RWPE2 (cell line): Measurements from ENCODE around the gene KCNJ2.

Experiments
- ATAC-seq: fragments of 200-7000 bp; cut with Tn5 transposase; 3 replicates; pipeline ENCODE4 v1.9.1; 2021; ENCODE audit warnings: low read depth
- DNase-seq: peaks from one replicate; pipeline ENCODE4 v3.0.0-alpha.2; 2020; ENCODE audit warnings: low spot score
- H3K27ac ChIP-seq: fragments of 450-650 bp; 2 replicates; pipeline ENCODE4 v1.5.1; 2017; ENCODE audit warnings: mild to moderate bottlenecking; ENCODE audit not compliant: poor library complexity, severe bottlenecking
- H3K27me3 ChIP-seq: fragments of 250-450 bp; sonication (Bioruptor Pico); 2 replicates; pipeline ENCODE4 v1.5.1; 2021; ENCODE audit warnings: mild to moderate bottlenecking, moderate library complexity; ENCODE audit not compliant: insufficient read depth, poor library complexity, severe bottlenecking
- H3K36me3 ChIP-seq: fragments of 250-450 bp; sonication (Bioruptor Pico); 2 replicates; pipeline ENCODE4 v1.5.1; 2020; ENCODE audit warnings: low read depth, mild to moderate bottlenecking, moderate library complexity
- H3K4me1 ChIP-seq: fragments of 250-450 bp; sonication (Bioruptor Pico); 2 replicates; pipeline ENCODE4 v1.5.1; 2021; ENCODE audit warnings: mild to moderate bottlenecking, moderate library complexity; ENCODE audit not compliant: insufficient read depth, poor library complexity, severe bottlenecking
- H3K4me3 ChIP-seq: fragments of 250-450 bp; sonication (Bioruptor Pico); 2 replicates; pipeline ENCODE4 v1.5.1; 2021; ENCODE audit warnings: mild to moderate bottlenecking, moderate library complexity; ENCODE audit not compliant: severe bottlenecking
- H3K9me3 ChIP-seq: fragments of 250-450 bp; sonication (Bioruptor Pico); 2 replicates; pipeline ENCODE4 v1.5.1; 2021; ENCODE audit warnings: mild to moderate bottlenecking, moderate library complexity; ENCODE audit not compliant: severe bottlenecking
- CTCF ChIP-seq: fragments of 450-650 bp; IDR thresholded peaks from one replicate; pipeline ENCODE4 v1.5.1; 2017; ENCODE audit warnings: mild to moderate bottlenecking, moderate library complexity; ENCODE audit not compliant: poor library complexity, severe bottlenecking

Gene KCNJ2

GRCh38 chr17:70168977-70169708 lies at the start of gene KCNJ2:
TSS of gene KCNJ2 (plus strand) at chr17:70169532. CDS start at chr17:70175040, 5,508 bp downstream.
- peaks cover 10% of the 10 kb centered on the region for H3K4me1 ChIP-seq
- ATAC-seq (peak; percentile 92), DNase-seq (peak; percentile 71)
- peaks cover 35% of the 10 kb centered on the region for H3K27me3 ChIP-seq
- no peaks in the 10 kb centered on the region for H3K9me3 ChIP-seq
- no peak for TF ChIP-seq CTCF
- no peak within 1 kb of the TSS for H3K27ac ChIP-seq
- H3K36me3 ChIP-seq: no peaks in the 10 kb centered on the region
- peak within 1 kb of the TSS; percentile 30 for H3K4me3 ChIP-seq

DNA sequence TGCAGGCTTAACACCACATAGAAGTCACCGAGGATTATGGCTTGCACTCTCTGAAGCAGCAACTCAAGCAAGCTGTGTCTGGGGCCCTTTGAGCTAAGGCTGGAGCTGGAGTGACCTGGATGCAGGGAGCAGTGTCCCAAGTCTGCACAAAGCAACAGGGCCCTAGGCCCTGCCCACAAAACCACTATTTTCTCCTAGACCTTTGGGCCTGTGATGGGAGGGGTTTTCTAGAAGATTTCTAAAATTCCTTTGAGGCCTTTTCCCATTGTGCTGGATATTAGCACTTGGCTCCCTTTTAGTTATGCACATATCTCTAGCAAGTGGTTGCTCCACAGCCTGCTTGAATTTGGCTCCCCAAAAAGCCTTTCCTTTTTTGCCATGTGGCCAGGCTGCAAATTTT lies 49.8 kb upstream of the KCNJ2 start:
- Histone ChIP-seq H3K9me3 (peaks cover 3% of the 10 kb centered on the region), H3K4me3 (no peak overlapping the region), H3K36me3 (no peaks in the 10 kb centered on the region), H3K27me3 (no peaks in the 10 kb centered on the region), H3K4me1 (no peaks in the 10 kb centered on the region), H3K27ac (no peak overlapping the region)
- DNase-seq: no peak
- no peak for TF ChIP-seq CTCF
- no peak for ATAC-seq

GRCh38 chr17:70119983-70120382 lies 49.3 kb upstream of the KCNJ2 start:
- H3K9me3 ChIP-seq: peaks cover 3% of the 10 kb centered on the region
- H3K36me3 ChIP-seq: no peaks in the 10 kb centered on the region
- TF ChIP-seq CTCF: no peak
- H3K4me1 ChIP-seq: no peaks in the 10 kb centered on the region
- H3K27me3 ChIP-seq: no peaks in the 10 kb centered on the region
- H3K27ac ChIP-seq: no peak overlapping the region
- ATAC-seq (no peak), DNase-seq (no peak)
- H3K4me3 ChIP-seq: no peak overlapping the region

DNA sequence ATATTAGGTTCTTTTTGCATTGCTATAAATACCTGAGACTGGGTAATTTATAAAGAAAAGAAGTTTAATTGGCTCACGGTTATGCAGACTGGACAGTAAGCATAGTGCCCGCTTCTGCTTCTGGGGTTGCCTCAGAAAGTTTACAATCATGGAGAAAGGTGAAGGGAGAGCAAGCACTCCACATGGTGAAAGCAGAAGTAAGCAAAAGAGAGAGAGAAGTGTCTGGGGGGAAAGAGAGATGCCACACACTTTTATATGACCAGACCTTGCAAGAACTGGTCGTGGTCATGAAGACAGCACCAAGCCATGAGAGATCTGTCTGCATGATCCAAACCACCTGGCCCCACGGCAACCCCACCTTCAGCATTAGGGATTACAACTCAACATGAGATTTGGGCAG lies 48.9 kb upstream of the KCNJ2 start:
- Histone ChIP-seq H3K27ac (no peak overlapping the region), H3K27me3 (no peaks in the 10 kb centered on the region), H3K4me3 (no peak overlapping the region), H3K9me3 (peaks cover 3% of the 10 kb centered on the region), H3K36me3 (no peaks in the 10 kb centered on the region), H3K4me1 (no peaks in the 10 kb centered on the region)
- DNase-seq: no peak
- no peak for ATAC-seq
- no peak for TF ChIP-seq CTCF

DNA sequence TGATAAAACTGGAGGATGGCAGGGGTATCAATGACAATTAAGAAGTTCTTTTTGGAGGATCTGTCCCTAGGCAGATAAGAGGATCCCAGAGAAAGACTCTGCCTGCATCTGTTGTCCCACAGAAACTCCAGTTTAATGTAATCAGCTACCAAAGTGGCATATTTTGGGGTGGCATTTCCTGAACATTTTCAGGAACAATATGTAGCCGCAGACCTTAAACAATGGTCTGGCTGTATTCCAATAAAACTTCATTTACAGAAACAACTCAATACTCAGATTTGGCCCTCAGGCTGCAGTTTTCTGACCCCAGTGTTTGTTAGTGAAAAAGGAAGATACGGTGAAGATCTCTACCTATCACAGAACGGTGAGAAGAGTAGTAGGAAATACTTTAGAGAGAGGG lies 48.2 kb upstream of the KCNJ2 start:
- ATAC-seq (no peak), DNase-seq (no peak)
- no peak for TF ChIP-seq CTCF
- Histone ChIP-seq H3K36me3 (no peaks in the 10 kb centered on the region), H3K9me3 (peaks cover 3% of the 10 kb centered on the region), H3K27ac (no peak overlapping the region), H3K27me3 (no peaks in the 10 kb centered on the region), H3K4me3 (no peak overlapping the region), H3K4me1 (no peaks in the 10 kb centered on the region)
